HG03439 (cell line): Measurements from ENCODE around the gene SLC26A11.
A peak's percentile ranks its signal among the peaks of the same experiment; 100 is the strongest.

Source experiments
- ATAC-seq: cut with Tn5 transposase; IDR thresholded peaks from one replicate; pipeline ENCODE4 v1.9.1; 2021; ENCODE audit warnings: mild to moderate bottlenecking, moderate library complexity; ENCODE audit not compliant: unreplicated experiment

The SLC26A11 gene

DNA sequence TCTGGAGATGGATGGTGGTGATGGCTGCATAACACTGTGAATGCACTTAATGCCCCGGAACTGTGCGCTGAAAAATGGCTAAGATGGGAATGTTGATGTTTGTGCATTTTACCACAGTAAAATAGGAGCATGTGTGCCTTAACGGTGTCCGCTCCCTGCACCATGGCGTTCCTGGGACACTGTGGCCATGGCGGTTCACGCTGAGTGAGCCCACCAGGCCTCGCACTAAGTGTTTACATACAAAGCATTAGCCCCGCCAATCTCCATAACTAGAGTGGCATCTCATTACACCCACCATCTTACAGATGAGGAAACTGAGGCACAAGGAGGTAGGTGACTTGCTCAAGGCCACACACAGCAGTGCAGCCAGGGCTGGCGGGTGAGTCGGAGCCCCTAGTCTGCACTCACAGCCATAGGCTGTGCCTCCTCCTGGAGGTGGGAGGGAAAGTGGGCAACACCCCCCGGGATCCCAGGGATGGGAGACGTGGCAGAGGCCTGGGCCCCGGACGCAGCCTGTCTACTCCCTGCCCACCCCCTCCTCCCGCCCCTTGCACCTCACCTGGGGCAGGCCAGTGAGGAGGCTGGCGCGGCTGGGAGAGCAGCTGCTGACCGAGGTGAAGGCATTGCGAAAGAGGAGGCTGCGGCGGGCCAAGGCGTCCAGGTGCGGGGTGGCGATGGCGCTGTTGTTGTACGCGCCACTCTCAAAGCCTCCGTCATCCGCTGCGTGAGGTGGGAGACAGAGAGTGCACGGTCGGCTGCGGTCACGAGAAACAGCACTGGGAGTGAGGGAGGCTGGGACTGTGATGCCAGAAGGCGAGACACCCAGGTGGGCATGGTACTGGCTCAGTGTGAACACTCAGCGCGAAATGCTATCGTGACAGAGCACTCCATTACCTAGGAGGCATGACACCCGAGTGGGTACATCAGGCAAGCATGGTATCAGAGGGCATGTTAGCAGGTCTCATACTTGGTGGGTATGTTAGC, 3.5 kb upstream of the SLC26A11 start:
- ATAC-seq = no peak

DNA sequence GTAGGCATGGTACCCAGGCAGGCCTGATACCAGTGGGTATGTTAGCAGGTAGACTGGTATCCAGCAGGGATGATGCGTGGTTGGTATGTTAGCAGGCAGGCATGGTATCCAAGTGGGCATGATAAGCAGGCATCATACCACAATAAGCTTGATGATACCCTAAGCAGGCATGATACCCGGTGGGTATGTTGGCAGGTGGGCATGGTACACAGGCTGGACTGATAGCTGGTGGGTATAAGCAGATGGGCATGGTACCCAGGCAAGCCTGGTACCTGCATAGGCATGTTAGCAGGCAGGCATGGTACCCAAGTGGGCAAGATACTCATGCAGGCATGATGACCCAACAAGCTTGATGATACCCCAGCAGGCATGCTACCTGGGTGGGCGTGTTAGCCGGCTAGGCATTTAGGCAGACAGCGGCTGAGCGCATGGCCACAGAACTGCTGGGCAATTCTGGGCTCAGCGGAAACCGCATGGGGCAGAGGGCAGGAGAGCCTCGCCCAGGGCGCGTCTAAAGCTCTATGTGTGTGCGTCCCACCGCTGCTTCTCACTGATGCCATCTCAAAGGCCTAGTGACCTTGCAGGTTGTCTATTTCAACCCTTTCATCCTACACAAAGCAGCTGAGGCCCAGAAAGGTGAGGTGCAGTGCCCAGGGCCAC, 2.4 kb upstream of the SLC26A11 start:
- ATAC-seq = no peak

- no peak for ATAC-seq
These were observed 1.8 kb upstream of the SLC26A11 start for GRCh38 chr17:80218391-80218790.

DNA sequence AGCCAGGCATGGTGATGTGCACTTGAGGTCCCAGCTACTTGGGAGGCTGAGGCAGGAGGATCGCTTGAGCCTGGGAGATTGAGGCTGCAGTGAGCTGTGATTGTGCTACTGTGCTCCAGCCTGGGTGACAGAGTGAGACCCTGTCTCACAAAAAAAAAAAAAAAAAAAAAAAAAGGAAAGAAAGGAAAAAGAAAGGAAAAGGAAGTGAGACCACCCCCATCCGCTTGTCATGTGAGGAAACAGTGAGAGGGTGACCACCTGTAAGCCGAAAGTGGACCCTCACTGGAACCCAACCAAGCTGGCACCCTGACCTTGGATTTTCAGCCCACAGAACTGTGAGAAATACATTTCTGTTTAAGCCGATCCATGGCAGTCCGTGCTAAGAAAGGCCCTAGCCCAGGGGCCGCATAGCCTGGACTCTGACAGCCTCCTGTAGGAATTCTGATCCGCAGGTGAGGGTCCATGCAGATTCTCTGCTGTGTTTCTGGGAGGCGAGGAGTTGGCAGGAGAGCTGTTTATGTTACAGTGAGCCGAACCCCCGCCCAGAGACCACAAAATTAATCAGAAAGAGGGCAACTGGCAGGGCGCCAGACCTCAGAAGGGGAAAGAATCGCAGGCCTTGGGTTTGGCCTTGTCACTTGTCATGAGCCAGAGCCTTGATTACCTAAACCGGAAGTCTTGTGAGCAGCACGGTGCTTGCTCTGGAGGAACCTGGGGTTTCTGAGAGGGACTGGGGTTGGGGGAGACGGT, 1.0 kb upstream of the SLC26A11 start:
- ATAC-seq = peak; percentile 45

DNA sequence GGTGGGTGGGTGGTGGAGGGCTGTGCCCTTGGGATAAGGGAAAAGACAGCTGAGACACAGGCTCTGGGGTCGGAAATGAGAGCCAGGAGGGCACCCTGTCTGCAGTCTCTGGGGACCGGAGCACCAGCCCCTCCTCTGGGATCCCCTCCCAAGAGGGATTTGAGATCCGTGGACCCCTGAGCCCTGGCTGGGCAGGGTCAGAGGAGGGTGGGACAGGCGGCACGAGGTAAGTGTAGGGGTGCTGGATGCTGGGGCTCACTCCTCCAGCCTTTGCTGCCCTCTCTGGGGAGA, 519 bp upstream of the SLC26A11 start:
- ATAC-seq = peak; percentile 21

DNA sequence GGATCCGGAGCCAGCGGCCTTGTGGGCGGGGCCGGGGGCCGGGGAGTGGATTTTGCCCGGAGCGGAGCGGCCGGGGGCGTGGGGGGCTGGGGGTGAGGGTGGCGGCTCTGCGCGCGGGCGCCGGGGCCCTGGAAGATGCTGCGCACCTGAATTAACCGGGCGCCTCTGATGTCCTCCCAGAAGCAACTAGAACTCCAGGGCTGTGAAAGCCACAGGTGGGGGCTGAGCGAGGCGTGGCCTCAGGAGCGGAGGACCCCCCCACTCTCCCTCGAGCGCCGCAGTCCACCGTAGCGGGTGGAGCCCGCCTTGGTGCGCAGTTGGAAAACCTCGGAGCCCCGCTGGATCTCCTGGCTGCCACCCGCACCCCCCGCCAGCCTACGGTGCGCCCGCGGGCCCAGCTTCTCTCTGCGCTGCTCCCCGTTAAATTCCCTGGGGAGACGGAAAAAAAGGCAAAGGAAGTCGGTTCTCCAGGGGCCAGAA, 549 bp downstream of the SLC26A11 start:
- no peak for ATAC-seq

- ATAC-seq = no peak
These were observed 1.3 kb downstream of the SLC26A11 start for GRCh38 chr17:80221351-80222105.

- ATAC-seq = no peak
These were observed 2.3 kb downstream of the SLC26A11 start for GRCh38 chr17:80222376-80223141.

DNA sequence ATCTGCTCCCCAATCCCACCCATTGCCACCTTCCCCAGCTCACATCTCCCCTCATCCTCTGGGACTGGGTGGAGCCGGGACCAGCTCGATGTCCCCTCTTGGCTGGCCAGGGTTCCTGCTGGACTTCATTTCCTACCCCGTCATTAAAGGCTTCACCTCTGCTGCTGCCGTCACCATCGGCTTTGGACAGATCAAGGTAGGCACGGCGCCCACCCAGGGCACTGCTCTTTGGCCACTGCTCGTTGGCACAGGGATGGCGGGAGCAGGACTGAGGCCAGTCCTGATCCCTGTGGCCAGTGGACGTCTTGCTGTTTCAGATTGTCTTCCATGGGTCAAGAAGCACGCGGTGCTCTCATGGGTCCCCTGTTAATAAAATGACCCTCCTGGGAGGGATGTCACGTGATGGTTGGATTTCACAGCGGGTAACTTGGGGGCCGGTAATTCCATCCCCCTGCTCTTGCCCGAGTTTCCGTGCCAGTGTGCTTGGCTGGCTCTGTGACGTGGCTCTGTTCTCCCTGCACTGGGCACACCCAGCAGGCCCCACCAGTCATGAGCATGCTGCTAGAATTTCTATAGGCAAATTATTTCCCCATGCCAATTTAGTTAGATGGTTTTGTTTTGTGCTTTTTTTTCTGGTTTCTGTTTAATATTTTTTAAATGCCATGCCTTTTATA, 3.1 kb downstream of the SLC26A11 start:
- ATAC-seq = no peak

- ATAC-seq = no peak
These were observed 3.7 kb downstream of the SLC26A11 start for GRCh38 chr17:80223838-80224497.

GRCh38 chr17:80224683-80225082, 4.5 kb downstream of the SLC26A11 start:
- ATAC-seq = no peak

DNA sequence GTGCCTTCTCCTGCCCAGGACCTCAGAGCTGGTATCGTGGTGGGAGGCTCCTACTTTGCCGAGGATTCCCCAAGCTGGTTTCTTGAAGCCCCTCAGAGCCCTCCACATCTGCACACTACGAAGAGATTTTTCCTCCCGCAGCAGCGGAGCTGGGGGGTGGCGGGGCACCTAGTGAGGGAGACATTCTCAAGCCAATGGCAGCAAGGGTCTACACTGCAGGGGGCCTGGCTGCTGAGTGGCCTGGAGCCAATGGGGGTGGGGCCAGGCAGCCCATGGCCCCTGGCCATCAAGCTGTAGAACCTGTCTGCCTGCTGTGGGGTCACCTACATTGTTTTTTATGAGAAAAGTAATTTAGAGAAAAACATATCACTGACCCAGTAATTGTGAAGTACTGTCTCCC, 5.0 kb downstream of the SLC26A11 start:
- no peak for ATAC-seq

GRCh38 chr17:80227156-80227555, 6.9 kb downstream of the SLC26A11 start:
- ATAC-seq = no peak

DNA sequence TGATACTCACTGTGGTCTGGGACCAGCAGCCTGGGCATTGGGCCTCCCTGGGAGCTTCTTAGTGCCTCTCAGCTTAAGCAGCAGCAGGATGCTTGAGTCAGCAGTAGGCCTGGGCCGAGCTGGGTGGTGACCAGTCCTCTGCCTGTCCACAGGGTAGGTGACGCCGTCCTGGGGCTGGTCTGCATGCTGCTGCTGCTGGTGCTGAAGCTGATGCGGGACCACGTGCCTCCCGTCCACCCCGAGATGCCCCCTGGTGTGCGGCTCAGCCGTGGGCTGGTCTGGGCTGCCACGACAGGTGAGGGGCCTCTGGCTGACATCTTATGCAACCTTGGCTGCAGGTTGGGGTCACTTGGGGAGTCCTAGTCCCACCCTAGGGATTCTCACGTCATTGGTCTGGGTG, 7.4 kb downstream of the SLC26A11 start:
- ATAC-seq = no peak

DNA sequence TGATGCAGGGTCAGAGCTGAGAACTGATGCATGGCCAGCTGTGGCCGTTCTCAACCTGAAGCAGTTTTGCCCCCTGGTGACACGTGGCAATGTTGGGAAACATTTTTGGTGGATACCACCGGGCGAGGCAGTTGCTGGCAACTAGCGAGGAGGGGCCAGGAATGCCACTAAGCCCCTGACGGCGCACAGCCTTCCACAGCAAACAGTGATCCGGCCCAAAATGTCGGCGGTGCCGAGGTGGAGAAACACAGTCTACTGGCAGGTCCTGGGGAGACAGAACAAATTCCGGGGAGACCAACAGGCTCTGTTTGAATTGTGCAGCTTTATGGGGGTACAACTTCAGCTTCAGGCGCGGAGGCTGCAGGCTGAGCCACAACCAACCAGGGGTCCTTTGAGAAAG, 8.2 kb downstream of the SLC26A11 start:
- ATAC-seq = no peak

DNA sequence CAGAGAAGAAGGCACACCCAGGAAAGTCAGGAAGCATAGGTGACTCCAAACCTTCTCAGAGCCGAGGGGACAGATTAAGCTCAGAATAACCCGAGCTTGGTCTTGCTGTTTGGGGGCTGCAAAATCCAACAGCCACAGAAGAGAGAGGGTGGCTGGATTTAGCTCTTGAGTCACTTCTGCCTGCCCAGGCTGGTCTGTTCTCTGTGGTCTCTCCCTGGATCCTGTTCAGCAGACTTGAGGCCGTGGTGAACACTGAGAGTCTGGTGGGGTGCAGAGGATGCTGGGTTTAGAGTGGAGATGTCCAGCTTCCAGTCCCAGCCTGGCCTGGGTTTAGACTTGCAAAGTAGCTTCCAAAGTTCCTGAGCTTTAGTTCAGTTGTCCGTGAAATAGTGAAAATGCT, 8.8 kb downstream of the SLC26A11 start:
- ATAC-seq = no peak

GRCh38 chr17:80232438-80232837, 12.2 kb downstream of the SLC26A11 start:
- ATAC-seq = no peak

- ATAC-seq = no peak
These were observed 13.0 kb downstream of the SLC26A11 start for GRCh38 chr17:80233202-80233601.

DNA sequence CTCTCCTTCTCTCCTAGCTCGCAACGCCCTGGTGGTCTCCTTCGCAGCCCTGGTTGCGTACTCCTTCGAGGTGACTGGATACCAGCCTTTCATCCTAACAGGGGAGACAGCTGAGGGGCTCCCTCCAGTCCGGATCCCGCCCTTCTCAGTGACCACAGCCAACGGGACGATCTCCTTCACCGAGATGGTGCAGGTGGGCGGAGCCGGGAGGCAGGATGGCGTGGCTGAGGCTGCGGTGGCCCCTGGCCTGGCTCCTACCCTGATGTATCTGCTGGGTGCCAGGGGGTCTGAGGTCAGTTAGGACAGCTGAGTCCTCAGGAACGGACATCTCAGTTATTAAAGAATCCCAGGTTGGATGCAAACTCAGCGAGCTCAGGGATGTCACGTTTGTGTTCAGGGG, 16.7 kb downstream of the SLC26A11 start:
- ATAC-seq = no peak
